HTERT RPE-1 (cell line): Measurements from ENCODE around the gene ITGAL.
"Not testable (repeated sequence)": the region's sequence is repeated elsewhere in the genome, so short reads cannot be mapped to it uniquely, and the experiment has no call there.

Experiments used
- in situ Hi-C: fragments of 300-500 bp; cut with MboI; formaldehyde crosslinking; loops from 4 replicates; pipeline ENCODE4 v1.14.3; 2020; ENCODE audit warnings: low sequenced_read_pairs

Gene ITGAL

DNA sequence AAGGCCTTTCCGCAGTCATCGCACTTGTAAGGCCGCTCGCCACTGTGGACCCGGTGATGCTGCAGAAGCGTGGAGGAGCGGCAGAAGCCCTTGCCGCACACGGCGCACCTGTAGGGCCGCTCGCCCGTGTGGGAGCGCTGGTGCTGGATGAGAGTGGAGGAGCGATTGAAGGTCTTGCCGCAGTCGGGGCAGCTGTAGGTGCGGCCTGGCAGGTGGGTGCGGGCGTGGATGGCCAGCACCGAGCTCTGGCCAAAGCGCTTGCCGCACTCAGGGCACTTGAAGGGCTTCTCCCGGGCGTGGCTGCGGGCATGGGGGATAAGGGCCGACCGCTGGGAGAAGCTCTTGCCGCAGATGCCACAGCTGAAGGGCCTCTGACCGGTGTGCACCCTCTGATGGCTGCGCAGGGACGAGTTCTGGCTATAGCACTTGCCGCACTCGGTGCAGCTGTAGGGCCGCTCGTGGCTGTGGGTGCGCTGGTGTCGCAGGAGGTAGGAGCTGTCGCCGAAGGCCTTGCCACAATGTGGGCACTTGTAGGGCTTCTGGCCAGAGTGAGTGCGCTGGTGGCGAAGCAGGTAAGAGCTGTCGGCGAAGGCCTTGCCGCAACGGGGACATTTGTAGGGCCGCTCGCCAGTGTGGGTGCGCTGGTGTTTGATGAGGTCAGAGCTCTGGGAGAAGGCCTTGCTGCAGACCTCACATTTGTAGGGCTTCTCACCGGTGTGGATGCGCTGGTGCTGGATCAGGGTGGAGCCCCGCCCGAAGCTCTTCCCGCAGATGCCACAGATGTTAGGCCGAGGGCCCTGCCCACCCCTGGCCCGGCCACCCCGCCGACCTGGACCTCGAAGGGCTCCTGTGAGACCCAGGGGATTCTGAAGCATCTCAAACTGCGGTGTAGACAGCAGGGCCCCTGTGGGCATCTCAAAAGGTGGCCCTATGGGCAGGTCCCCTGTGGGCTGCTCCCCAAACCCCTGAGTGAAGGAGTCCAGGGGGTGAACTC lies 52.3 kb downstream of the ITGAL start:
- in situ Hi-C loops, result no loop called here

DNA sequence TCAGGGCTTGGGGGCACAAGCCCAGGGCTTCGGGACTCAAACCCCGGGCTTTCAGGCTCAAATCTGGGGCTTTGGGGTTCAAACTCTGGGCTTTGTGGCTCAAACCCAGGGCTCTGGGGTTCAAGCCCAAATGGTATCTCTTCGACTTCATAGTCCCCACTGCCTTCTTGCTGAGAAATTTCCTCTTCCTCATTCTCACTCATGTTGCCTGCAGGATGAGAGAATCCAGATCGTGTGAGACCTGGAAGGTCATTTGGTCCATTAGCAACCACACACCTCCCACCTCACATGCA lies 53.2 kb downstream of the ITGAL start:
- in situ Hi-C loops, result no loop called here

- in situ Hi-C loops, result no loop called here
Observed at GRCh38 chr16:30526137-30526822, 53.7 kb downstream of the ITGAL start, which contains the start of gene ZNF768. TSS of gene ZNF768 (minus strand) at chr16:30526566. CDS start at chr16:30526413, 153 bp downstream.

DNA sequence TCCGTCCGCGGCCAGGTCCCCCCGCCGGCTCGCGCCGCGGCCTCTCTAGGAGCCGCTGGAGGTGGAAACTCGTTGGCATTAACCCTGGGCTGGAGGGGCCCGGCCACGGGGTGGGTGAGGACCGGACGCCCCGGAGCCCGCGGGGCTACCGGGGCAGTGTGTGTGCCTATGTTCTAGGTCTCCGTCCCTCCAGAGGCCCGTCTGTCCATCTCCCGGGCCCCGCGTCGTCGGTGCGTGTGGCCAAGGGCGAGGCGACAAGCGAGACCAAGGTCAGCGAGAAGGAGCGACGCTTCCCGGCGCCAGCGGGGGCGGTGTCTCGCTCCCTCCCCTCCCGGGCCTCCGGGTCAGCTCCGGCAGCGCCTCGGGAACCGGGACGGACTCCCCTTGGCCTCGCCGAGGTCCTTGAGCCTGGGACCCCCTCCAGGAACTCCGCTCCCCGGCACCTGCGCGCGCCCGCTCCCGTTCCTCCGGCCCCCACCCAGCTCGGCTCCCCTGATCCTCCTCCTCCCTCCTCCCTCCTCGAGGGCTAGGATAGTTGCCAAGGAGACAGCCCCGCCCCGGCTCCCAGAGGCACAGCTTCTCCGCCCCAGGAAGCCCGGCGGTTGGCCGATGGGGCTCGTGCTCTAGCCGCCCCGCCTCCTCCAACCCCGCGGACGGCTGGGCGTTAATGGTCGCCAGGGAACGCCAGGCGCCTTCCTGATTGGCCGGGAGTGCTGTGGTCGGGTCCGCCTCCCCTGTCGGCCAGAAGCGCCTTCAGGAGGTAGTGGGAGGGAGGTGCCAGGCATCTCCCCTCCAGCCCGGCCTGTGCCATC lies 54.5 kb downstream of the ITGAL start:
- in situ Hi-C loops, result no loop called here

- in situ Hi-C loops, result no loop called here
Observed at GRCh38 chr16:30527635-30528178, 55.2 kb downstream of the ITGAL start.

DNA sequence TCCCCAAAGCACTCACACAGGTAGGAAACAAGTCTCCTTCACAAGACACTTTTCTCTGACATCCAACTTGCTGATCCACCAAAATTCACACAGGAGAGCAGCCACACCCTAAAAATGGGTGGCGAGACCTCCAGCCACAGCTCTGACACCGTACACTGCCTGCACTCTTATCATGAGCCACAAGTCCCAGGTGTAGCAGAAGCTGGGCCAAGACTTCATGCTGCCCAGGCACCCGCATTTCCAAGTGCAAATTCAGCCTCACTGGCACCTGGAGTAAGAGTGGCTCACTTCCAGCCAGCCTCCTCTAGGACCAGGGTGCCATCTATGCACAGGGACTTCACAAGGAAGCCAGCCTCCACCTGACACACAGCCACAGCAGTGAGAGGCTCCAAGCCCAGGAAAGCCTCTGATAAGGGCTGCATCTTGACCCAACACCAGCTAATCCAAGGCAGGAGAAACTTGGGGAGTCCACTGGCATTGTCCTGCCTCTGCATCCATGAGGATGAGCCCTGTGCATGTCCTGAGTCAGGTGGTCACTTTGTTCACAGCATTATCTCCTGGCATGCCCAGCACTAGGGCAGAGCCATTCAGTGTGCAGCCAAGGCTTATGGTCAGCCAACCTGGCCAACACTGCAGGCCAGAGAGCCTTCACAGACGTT lies 56.4 kb downstream of the ITGAL start:
- in situ Hi-C loops, result no loop called here

DNA sequence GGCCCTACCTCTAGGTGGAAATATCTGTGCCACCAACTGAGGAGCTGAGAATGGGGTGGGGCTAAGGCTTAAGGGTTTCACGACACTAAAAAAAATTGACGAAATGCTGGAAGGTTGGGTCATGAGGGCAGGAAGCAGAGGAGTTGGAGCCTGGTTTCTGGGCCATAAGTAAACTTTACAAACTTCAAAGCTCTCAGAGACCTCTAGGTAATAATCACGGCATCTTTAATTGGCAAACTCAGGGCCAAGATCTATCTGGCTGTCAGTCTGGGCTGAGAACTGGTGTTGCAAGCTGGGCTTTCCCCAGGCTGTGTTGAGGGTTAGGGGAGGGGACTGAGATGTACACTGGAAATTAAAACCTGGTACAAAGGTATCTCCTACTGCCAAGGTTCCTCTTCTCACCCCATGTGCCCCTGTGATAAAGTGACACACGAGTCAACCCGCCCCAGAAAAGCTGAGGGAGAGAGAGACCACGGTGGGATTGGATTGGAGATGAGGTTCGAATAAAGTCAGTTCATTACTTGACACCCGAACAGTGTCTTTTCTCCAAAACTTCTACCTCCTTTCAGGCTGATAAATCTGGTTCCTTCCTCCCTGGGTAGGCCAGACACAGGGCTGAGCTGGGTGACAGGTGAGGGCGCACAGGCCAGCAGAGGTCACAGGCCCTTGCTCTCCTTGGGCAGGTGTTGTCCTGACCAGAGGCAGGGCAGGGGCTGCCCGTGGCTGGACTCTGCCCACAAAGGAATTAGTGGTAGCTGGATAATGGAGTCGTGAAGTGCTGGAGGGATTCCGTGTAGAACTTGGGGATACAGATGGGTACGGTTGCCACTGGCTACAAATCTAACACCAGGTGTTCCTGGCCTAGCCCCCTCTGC lies 57.9 kb downstream of the ITGAL start:
- in situ Hi-C loops, result no loop called here

DNA sequence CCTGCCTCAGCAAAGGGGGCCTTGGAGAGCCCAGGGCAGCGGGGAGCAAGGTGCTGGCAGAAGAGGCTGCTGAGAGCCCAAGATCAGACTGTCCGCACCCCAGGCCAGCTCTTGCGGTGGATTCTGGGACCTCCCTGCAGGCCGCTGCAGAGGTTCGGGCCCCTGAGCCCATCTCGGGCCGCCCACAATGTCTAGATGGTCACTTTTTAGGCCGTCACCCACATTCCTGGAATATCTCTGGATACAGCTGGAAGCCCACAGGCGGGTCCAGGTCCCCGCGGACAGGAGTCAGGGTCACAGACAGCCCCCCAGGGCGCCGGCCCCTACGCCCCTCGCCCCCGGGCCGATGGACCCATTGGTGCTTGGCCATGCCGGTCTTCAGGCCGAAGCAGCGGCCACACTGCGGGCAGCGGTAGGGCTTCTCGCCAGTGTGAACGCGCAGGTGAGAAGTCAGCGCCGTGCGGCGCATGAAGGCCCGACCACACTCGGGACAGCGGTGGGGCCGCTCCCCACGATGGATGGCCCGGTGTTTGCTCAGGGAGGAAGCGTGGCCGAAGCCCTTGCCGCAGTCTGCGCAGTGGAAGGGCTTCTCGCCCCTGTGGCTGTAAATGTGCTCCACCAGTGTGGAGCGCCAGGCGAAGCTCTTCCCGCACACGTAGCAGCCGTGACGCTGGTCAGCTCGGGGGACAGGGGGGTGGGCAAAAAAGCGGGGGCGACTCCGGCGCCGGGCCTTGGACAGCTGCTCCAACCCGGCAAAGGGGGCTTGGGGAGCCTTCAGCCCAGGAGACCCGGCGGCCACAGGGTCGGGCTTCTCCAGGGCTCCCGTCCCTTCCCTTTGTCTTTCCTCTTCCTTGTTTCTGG lies 60.0 kb downstream of the ITGAL start:
- in situ Hi-C loops, result no loop called here

DNA sequence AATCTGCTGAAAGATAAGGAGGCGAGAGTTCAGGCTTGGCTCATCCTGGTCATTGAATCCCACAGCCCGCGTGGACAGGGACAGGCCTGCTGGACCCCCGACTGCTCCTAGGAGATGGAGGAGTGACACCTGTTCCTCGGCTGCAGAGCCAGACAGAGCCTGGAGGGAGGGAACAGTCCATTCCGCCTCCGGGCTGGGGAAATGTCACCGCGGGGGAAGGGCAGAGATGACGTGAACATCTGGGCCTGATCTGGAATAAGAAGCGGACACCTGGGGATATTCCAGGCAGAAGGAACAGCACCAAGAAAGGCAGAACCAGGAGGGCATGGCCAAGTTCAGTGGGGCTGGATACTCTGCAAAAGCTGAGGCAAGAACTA lies 60.6 kb downstream of the ITGAL start:
- in situ Hi-C loops, result no loop called here

- in situ Hi-C loops, result no loop called here
Observed at GRCh38 chr16:30533748-30534367, 61.3 kb downstream of the ITGAL start.

DNA sequence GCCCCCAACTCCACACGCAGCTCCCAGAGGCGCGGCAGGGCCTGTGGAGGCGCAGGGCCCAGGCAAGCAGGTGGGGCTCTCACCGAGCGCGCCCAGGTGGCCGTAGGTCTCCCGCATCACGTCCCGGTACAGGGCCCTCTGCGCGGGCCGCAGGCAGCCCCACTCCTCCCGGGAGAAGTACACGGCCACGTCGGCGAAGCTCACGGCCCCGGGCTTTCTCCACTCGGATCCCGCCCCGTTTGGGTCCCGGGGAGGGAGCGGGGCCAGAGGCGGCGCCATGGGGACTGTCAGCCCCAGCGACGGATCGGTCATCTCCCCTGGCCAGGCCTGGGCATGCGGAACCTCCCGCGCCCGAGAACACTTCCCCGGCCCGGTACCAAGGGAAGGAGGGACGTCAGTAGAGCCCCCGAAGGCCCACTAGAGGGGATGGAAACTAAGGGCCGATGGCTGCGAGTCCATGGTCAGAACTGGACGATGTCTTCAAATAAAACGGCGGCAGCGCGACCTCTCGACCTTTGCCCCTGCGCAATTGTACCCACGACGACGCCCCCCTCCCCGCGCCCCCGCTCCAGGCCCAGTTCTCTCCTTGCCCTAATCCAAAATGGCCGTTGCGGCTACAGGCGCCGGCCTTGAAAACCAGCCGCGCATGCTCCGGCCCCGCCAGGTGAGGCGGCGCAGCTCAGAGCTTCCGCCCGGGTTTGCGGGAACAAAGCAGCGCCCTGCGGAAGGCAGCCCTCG lies 62.0 kb downstream of the ITGAL start, which contains the start of gene ZNF747:
ZNF747 (minus strand) TSS at position 491 of the 738 bp plus-strand sequence; CDS start at position 312, 179 bp downstream.
- in situ Hi-C loops, result no loop called here

DNA sequence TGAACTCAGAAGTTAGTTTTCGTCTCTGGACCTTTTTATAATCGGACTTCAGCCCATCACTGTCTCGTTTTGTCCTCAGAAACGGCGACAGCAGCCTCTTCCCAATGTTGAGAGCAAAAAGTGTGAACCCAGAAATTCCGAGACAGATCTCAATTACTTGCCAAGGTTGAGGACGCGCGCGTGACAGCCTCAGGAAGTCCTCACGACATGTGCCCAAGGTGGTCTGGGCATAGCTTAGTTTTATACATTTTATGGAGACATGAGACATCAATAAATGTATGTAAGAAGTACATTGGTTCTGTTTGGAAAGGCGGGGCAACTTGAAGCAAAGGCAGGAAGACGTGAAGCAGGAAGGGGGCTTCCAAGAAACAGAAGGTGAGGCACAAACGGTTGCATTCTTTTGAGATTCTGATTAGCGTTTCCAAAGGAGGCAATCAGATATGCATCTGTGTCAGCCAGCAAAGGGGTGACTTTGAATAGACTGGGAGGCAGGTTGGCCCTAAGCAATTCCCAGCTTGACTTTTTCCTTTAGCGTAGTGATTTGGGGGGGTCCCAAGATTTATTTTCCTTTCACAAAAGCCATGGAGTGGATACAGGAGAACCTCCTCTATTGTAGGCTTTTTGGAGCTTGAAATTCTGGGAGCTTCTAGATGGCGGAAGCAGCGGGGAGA lies 62.7 kb downstream of the ITGAL start:
- in situ Hi-C loops, result no loop called here

GRCh38 chr16:30535777-30536190 lies 63.2 kb downstream of the ITGAL start:
- in situ Hi-C loops, result no loop called here

DNA sequence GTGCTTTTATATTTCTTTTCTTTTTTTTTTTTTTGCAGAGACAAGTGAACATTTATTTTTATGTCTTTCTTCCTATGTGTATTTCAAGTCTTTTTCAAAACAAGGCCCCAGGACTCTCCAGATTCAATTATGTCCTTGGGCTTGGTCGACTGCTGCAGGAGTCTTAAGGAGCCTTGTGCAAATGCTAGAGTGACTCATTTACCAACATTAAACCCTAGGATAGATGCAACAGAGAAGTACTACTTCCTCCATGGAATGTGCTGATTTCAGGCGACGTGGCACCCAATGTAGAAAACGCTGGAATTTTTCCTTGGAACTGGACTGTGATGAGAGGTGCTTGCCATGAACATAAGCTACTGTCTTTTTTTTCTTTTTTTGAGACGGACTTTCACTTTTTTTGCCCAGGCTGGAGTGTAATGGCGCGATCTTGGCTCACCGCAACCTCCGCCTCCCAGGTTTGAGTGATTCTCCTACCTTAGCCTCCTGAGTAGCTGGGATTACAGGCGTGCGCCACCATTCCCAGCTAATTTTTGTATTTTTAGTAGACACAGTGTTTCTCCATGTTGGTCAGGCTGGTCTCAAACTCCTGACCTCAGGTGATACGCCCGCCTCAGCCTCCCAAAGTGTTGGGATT lies 64.0 kb downstream of the ITGAL start:
- in situ Hi-C loops, result not testable (repeated sequence)

- in situ Hi-C loops, result no loop called here
Observed at GRCh38 chr16:30539000-30539964, 66.7 kb downstream of the ITGAL start.
